NCI-H226 (cell line): ENCODE measurements around the gene ZNF543.

ENCODE experiments used
- DNase-seq: peaks from one replicate; pipeline ENCODE4 v3.0.0-alpha.2; 2015

Gene ZNF543

GRCh38 chr19:57320180-57321084 lies at the start of gene ZNF543:
ZNF543 (plus strand) TSS chr19:57320472; CDS start chr19:57320854, 382 bp downstream.
- peak; percentile 100 for DNase-seq

- DNase-seq, result no peak
Observed at GRCh38 chr19:57271280-57271679, 49.0 kb upstream of the ZNF543 start.

- no peak for DNase-seq
Observed at GRCh38 chr19:57273014-57273413, 47.3 kb upstream of the ZNF543 start.

GRCh38 chr19:57276430-57276829 lies 43.8 kb upstream of the ZNF543 start:
- DNase-seq, result no peak

- DNase-seq, result peak; percentile 93
Observed at GRCh38 chr19:57278481-57278880, 41.8 kb upstream of the ZNF543 start.

GRCh38 chr19:57279418-57280164 lies 40.7 kb upstream of the ZNF543 start:
- peak; percentile 99 for DNase-seq

GRCh38 chr19:57280165-57280961 lies 39.9 kb upstream of the ZNF543 start, which contains the start of gene ZNF460:
ZNF460 (plus strand) TSS chr19:57280485; CDS start chr19:57280807, 322 bp downstream.
- DNase-seq, result peak; percentile 99

GRCh38 chr19:57280962-57281400 lies 39.3 kb upstream of the ZNF543 start:
- no peak for DNase-seq

GRCh38 chr19:57282011-57282643 lies 38.1 kb upstream of the ZNF543 start:
- DNase-seq, result no peak

- DNase-seq, result no peak
Observed at GRCh38 chr19:57288373-57288772, 31.9 kb upstream of the ZNF543 start.

GRCh38 chr19:57290970-57291369 lies 29.3 kb upstream of the ZNF543 start:
- no peak for DNase-seq

GRCh38 chr19:57292547-57292946 lies 27.7 kb upstream of the ZNF543 start:
- no peak for DNase-seq

- no peak for DNase-seq
Observed at GRCh38 chr19:57293719-57294118, 26.6 kb upstream of the ZNF543 start.

GRCh38 chr19:57302020-57302465 lies 18.2 kb upstream of the ZNF543 start:
- DNase-seq, result peak; percentile 99

- peak; percentile 31 for DNase-seq
Observed at GRCh38 chr19:57302727-57303401, 17.4 kb upstream of the ZNF543 start.

GRCh38 chr19:57305056-57305455 lies 15.2 kb upstream of the ZNF543 start:
- DNase-seq, result no peak

- no peak for DNase-seq
Observed at GRCh38 chr19:57308514-57308913, 11.8 kb upstream of the ZNF543 start.

GRCh38 chr19:57310792-57311191 lies 9.5 kb upstream of the ZNF543 start:
- DNase-seq, result no peak

- no peak for DNase-seq
Observed at GRCh38 chr19:57314146-57314545, 6.1 kb upstream of the ZNF543 start.

- DNase-seq, result no peak
Observed at GRCh38 chr19:57317503-57317902, 2.8 kb upstream of the ZNF543 start.

- no peak for DNase-seq
Observed at GRCh38 chr19:57319869-57320179, 448 bp upstream of the ZNF543 start.

- no peak for DNase-seq
Observed at GRCh38 chr19:57321116-57321515, 844 bp downstream of the ZNF543 start.
